ENCODE measurements around the gene NBDY. TPM values are rescaled to one million over a fixed set of nuclear protein-coding genes. Genes with fewer than 3 reads are reported as not detected.

The NBDY gene
- total RNA-seq, 2 experiments from 2014 or later = 5.4 to 32.9 TPM

GRCh38 chrX:56783996-56784620 is 55.1 kb downstream of the NBDY start:
- Histone ChIP-seq H3K36me3 (ENCODE audit: insufficient read depth, low read length) (no peaks in the 10 kb centered on the region), H3K27ac (ENCODE audit: low read depth, low read length, poor library complexity, severe bottlenecking) (no peak overlapping the region)
- CTCF ChIA-PET (ENCODE audit: unreplicated experiment) = no interaction called here

GRCh38 chrX:56784666-56785065 is 55.6 kb downstream of the NBDY start:
- TF ChIP-seq CTCF (conservative IDR thresholded peaks at IDR 0.05; ENCODE audit: low read length) (no peak), EZH2phosphoT487 (IDR thresholded peaks at IDR 0.05; ENCODE audit: borderline replicate concordance, low read depth, low read length) (no peak)
- intact Hi-C loops (cut with micrococcal nuclease; ENCODE audit: unreplicated experiment) = no loop called here
- Histone ChIP-seq H3K9me2 (ENCODE audit: insufficient read depth, low read length) (no peaks in the 10 kb centered on the region), H3K9me3 (ENCODE audit: low read length) (no peaks in the 10 kb centered on the region), H3K27ac (ENCODE audit: low read depth, low read length, poor library complexity, severe bottlenecking) (no peak overlapping the region), H3K4me2 (ENCODE audit: low read length) (no peak overlapping the region), H3K36me3 (ENCODE audit: insufficient read depth, low read length) (no peaks in the 10 kb centered on the region), H3K4me3 (ENCODE audit: low read depth, low read length, poor library complexity, severe bottlenecking) (no peak overlapping the region), H4K20me1 (ENCODE audit: insufficient read depth, low read length) (no peaks in the 10 kb centered on the region), H3K4me1 (ENCODE audit: insufficient read depth, low read length, poor library complexity, severe bottlenecking) (no peaks in the 10 kb centered on the region), H3K79me2 (ENCODE audit: insufficient read depth, low read depth, low read length) (no peaks in the 10 kb centered on the region), H2AFZ (ENCODE audit: low read length) (no peak overlapping the region)
- ChIA-PET POLR2A (no interaction called here), CTCF (ENCODE audit: unreplicated experiment) (no interaction called here)
- BruUV-seq (replicated peaks) = no TSS peak
- no peak for DNase-seq (ENCODE audit: low spot score)

More at GRCh38 chrX:56783996-56784620, 55.1 kb downstream of the NBDY start:
- POLR2A ChIA-PET = no interaction called here
- intact Hi-C loops (cut with micrococcal nuclease; ENCODE audit: unreplicated experiment) = no loop called here
- no peak for DNase-seq (ENCODE audit: low spot score)
- Histone ChIP-seq H3K4me3 (ENCODE audit: low read depth, low read length, poor library complexity, severe bottlenecking) (no peak overlapping the region), H3K4me2 (ENCODE audit: low read length) (no peak overlapping the region), H3K79me2 (ENCODE audit: insufficient read depth, low read depth, low read length) (no peaks in the 10 kb centered on the region), H4K20me1 (ENCODE audit: insufficient read depth, low read length) (no peaks in the 10 kb centered on the region), H3K9me3 (ENCODE audit: low read length) (no peaks in the 10 kb centered on the region), H3K9me2 (ENCODE audit: insufficient read depth, low read length) (no peaks in the 10 kb centered on the region), H2AFZ (ENCODE audit: low read length) (no peak overlapping the region), H3K4me1 (ENCODE audit: insufficient read depth, low read length, poor library complexity, severe bottlenecking) (no peaks in the 10 kb centered on the region)
- no TSS peak for BruUV-seq (replicated peaks)
- no peak for TF ChIP-seq EZH2phosphoT487 (IDR thresholded peaks at IDR 0.05; ENCODE audit: borderline replicate concordance, low read depth, low read length)
- no peak for TF ChIP-seq CTCF (conservative IDR thresholded peaks at IDR 0.05; ENCODE audit: low read length)

GRCh38 chrX:56785442-56785841 is 56.4 kb downstream of the NBDY start:
- H3K9me2 ChIP-seq (ENCODE audit: insufficient read depth, low read length) = no peaks in the 10 kb centered on the region
- no peak for DNase-seq (ENCODE audit: low spot score)
- POLR2A ChIA-PET = no interaction called here
- no peak overlapping the region for H3K4me3 ChIP-seq (ENCODE audit: low read depth, low read length, poor library complexity, severe bottlenecking)
- intact Hi-C loops (cut with micrococcal nuclease; ENCODE audit: unreplicated experiment) = no loop called here
- H3K4me2 ChIP-seq (ENCODE audit: low read length) = no peak overlapping the region
- TF ChIP-seq CTCF (conservative IDR thresholded peaks at IDR 0.05; ENCODE audit: low read length) (no peak), EZH2phosphoT487 (IDR thresholded peaks at IDR 0.05; ENCODE audit: borderline replicate concordance, low read depth, low read length) (no peak)
- H3K27ac ChIP-seq (ENCODE audit: low read depth, low read length, poor library complexity, severe bottlenecking) = no peak overlapping the region
- no peaks in the 10 kb centered on the region for H3K4me1 ChIP-seq (ENCODE audit: insufficient read depth, low read length, poor library complexity, severe bottlenecking)
- no peaks in the 10 kb centered on the region for H4K20me1 ChIP-seq (ENCODE audit: insufficient read depth, low read length)
- H3K79me2 ChIP-seq (ENCODE audit: insufficient read depth, low read depth, low read length) = no peaks in the 10 kb centered on the region
- CTCF ChIA-PET (ENCODE audit: unreplicated experiment) = no interaction called here
- no peaks in the 10 kb centered on the region for H3K9me3 ChIP-seq (ENCODE audit: low read length)
- no peak overlapping the region for H2AFZ ChIP-seq (ENCODE audit: low read length)
- no TSS peak for BruUV-seq (replicated peaks)
- no peaks in the 10 kb centered on the region for H3K36me3 ChIP-seq (ENCODE audit: insufficient read depth, low read length)
